Measurements from ENCODE around the gene VASH2.

- TF ChIP-seq CTCF (IDR thresholded peaks at IDR 0.05 in 8 of 11, conservative IDR thresholded peaks at IDR 0.05 in 3 of 11), result no peak
- TF ChIP-seq POLR2A (IDR thresholded peaks at IDR 0.05), result no peak
Measured at GRCh38 chr1:212979340-212980122, 29.2 kb downstream of the VASH2 start.

Measured in spleen (tissue), 7 donors.